Measurements from ENCODE around the gene PIP4K2A. TPM values are rescaled to one million over a fixed set of nuclear protein-coding genes. Genes with fewer than 3 reads are reported as not detected.

The PIP4K2A gene
- total and polyA plus RNA-seq, 9 donors: 4.3 to 85.6 (median 18.4) TPM

GRCh38 chr10:22669163-22669711 lies 45.1 kb downstream of the PIP4K2A start:
- DNase-seq: no peak
- no peak overlapping the region for H3K27ac ChIP-seq
- H3K4me3 ChIP-seq: no peak overlapping the region
- H3K4me1 ChIP-seq (ENCODE audit: insufficient read depth): peaks cover 4% of the 10 kb centered on the region
- H3K9me3 ChIP-seq: no peaks in the 10 kb centered on the region
- TF ChIP-seq CTCF (IDR thresholded peaks at IDR 0.05): no peak
- no peak for TF ChIP-seq POLR2A (IDR thresholded peaks at IDR 0.05)
- no peak for TF ChIP-seq EP300 (IDR thresholded peaks at IDR 0.05)
- H3K27me3 ChIP-seq: no peaks in the 10 kb centered on the region
- WGBS, 3 donors: 71 to 86% (median 81%) methylated on average over 13 of the region's 13 CpGs
- intact Hi-C loops (cut with DNase I): no loop called here
- H3K36me3 ChIP-seq: no peaks in the 10 kb centered on the region

- Histone ChIP-seq H3K9me3 (no peaks in the 10 kb centered on the region), H3K4me1 (ENCODE audit: insufficient read depth) (peaks cover 4% of the 10 kb centered on the region), H3K27me3 (no peaks in the 10 kb centered on the region), H3K27ac (no peak overlapping the region), H3K36me3 (no peaks in the 10 kb centered on the region), H3K4me3 (no peak overlapping the region)
- intact Hi-C loops (cut with DNase I): no loop called here
- WGBS, 3 donors: 89 to 93% (median 92%) methylated on average over 2 of the region's 2 CpGs
- TF ChIP-seq CTCF (IDR thresholded peaks at IDR 0.05) (no peak), EP300 (IDR thresholded peaks at IDR 0.05) (no peak), POLR2A (IDR thresholded peaks at IDR 0.05) (no peak)
- DNase-seq: no peak
These were observed 47.3 kb downstream of the PIP4K2A start for GRCh38 chr10:22667093-22667480.

- WGBS, 3 donors: 36 to 53% (median 41%) methylated on average over 9 of the region's 9 CpGs
- intact Hi-C loops (cut with DNase I): no loop called here
- TF ChIP-seq CTCF (IDR thresholded peaks at IDR 0.05) (no peak), EP300 (IDR thresholded peaks at IDR 0.05) (no peak), POLR2A (IDR thresholded peaks at IDR 0.05) (no peak)
- Histone ChIP-seq H3K27ac (no peak overlapping the region), H3K4me3 (no peak overlapping the region), H3K36me3 (no peaks in the 10 kb centered on the region), H3K27me3 (no peaks in the 10 kb centered on the region), H3K9me3 (no peaks in the 10 kb centered on the region), H3K4me1 (ENCODE audit: insufficient read depth) (peaks cover 4% of the 10 kb centered on the region)
- DNase-seq: no peak
These were observed 47.9 kb downstream of the PIP4K2A start for GRCh38 chr10:22666287-22667092.

GRCh38 chr10:22665329-22665728 lies 49.0 kb downstream of the PIP4K2A start:
- Histone ChIP-seq H3K4me1 (ENCODE audit: insufficient read depth) (peaks cover 4% of the 10 kb centered on the region), H3K36me3 (no peaks in the 10 kb centered on the region), H3K4me3 (no peak overlapping the region), H3K9me3 (no peaks in the 10 kb centered on the region), H3K27me3 (no peaks in the 10 kb centered on the region), H3K27ac (no peak overlapping the region)
- TF ChIP-seq CTCF (IDR thresholded peaks at IDR 0.05): no peak
- TF ChIP-seq EP300 (IDR thresholded peaks at IDR 0.05): no peak
- no peak for TF ChIP-seq POLR2A (IDR thresholded peaks at IDR 0.05)
- intact Hi-C loops (cut with DNase I): no loop called here
- 88 to 95% (median 93%) methylated on average over 2 of the region's 2 CpGs for WGBS, 3 donors
- no peak for DNase-seq
